ENCODE results near the gene PALLD.

The PALLD gene

GRCh38 chr4:168677879-168678278 lies 181.0 kb downstream of the PALLD start:
- no peak overlapping the region for H3K18ac ChIP-seq (ENCODE audit: low read length)
- no peak overlapping the region for H3K14ac ChIP-seq (ENCODE audit: low read length)
- H2AFZ ChIP-seq (ENCODE audit: low read length): no peak overlapping the region
- no peak overlapping the region for H2BK12ac ChIP-seq (ENCODE audit: low read length)
- no peaks in the 10 kb centered on the region for H3K9me3 ChIP-seq (replicated peaks in 1 of 2; ENCODE audit: control insufficient read depth in 2 of 2, insufficient read depth in 1 of 2, low read depth in 1 of 2, low read length in 2 of 2)
- H3K23ac ChIP-seq (ENCODE audit: low read depth, low read length, poor library complexity): no peak overlapping the region
- H3K79me1 ChIP-seq (ENCODE audit: low read depth, low read length): peaks cover 4% of the 10 kb centered on the region
- H3K4me1 ChIP-seq (ENCODE audit: control insufficient read depth in 2 of 2, insufficient read depth in 1 of 2, low read depth in 1 of 2, low read length in 2 of 2): peaks cover 0 to 4% of the 10 kb centered on the region in 2 donors
- no peak overlapping the region for H2BK15ac ChIP-seq (ENCODE audit: low read length)
- no CpG with 5 or more reads among the region's 11 CpGs for WGBS, 2 donors (ENCODE audit: extremely low coverage in 2 of 2, insufficient read length in 2 of 2, insufficient replicate concordance in 1 of 2)
- no peak overlapping the region for H3K9ac ChIP-seq (ENCODE audit: low read depth, low read length, poor library complexity)
- no peak overlapping the region for H3K27ac ChIP-seq (replicated peaks; ENCODE audit: low read length)
- peaks cover 3 to 44% of the 10 kb centered on the region in 2 donors for H3K36me3 ChIP-seq (replicated peaks in 1 of 2; ENCODE audit: control insufficient read depth in 2 of 2, insufficient read depth in 2 of 2, low read length in 2 of 2)
- no peak overlapping the region for H3K4ac ChIP-seq (ENCODE audit: low read length)
- no peaks in the 10 kb centered on the region for H3K27me3 ChIP-seq (ENCODE audit: control insufficient read depth in 3 of 3, insufficient read depth in 3 of 3, low read depth in 1 of 3, low read length in 3 of 3)
- no peak for DNase-seq (ENCODE audit: low spot score)
- no peak overlapping the region for H3K4me2 ChIP-seq (ENCODE audit: insufficient read depth, low read length, poor library complexity, severe bottlenecking)
- H2AK5ac ChIP-seq (ENCODE audit: low read depth, low read length): no peak overlapping the region
- H4K91ac ChIP-seq (ENCODE audit: low read depth, low read length, poor library complexity): no peak overlapping the region
- no peak overlapping the region for H2BK120ac ChIP-seq (ENCODE audit: low read depth, low read length)
- no peak overlapping the region for H2BK5ac ChIP-seq (ENCODE audit: low read length)
- no peak overlapping the region for H4K8ac ChIP-seq (ENCODE audit: low read depth, low read length)
- H3K4me3 ChIP-seq (ENCODE audit: low read length in 2 of 2): no peak overlapping the region

- no peak overlapping the region for H3K27ac ChIP-seq (replicated peaks; ENCODE audit: low read length)
These were observed 182.0 kb downstream of the PALLD start for GRCh38 chr4:168678751-168679366.

GRCh38 chr4:168679397-168679796 lies 182.5 kb downstream of the PALLD start:
- no peak overlapping the region for H2BK12ac ChIP-seq (ENCODE audit: low read length)
- no peak overlapping the region for H2AK5ac ChIP-seq (ENCODE audit: low read depth, low read length)
- no peak overlapping the region for H2BK120ac ChIP-seq (ENCODE audit: low read depth, low read length)
- WGBS, 2 donors (ENCODE audit: extremely low coverage in 2 of 2, insufficient read length in 2 of 2, insufficient replicate concordance in 1 of 2): 100% methylated on average over 1 of the region's 3 CpGs; no CpG with 5 or more reads in 1 of the 2 donors
- peaks cover 4% of the 10 kb centered on the region for H3K79me1 ChIP-seq (ENCODE audit: low read depth, low read length)
- no peak overlapping the region for H2BK5ac ChIP-seq (ENCODE audit: low read length)
- no peak overlapping the region for H3K4ac ChIP-seq (ENCODE audit: low read length)
- peaks cover 4 to 54% of the 10 kb centered on the region in 2 donors for H3K36me3 ChIP-seq (replicated peaks in 1 of 2; ENCODE audit: control insufficient read depth in 2 of 2, insufficient read depth in 2 of 2, low read length in 2 of 2)
- H3K9ac ChIP-seq (ENCODE audit: low read depth, low read length, poor library complexity): no peak overlapping the region
- no peak for DNase-seq (ENCODE audit: low spot score)
- no peak overlapping the region for H3K18ac ChIP-seq (ENCODE audit: low read length)
- H3K4me1 ChIP-seq (ENCODE audit: control insufficient read depth in 2 of 2, insufficient read depth in 1 of 2, low read depth in 1 of 2, low read length in 2 of 2): peaks cover 0 to under 1% of the 10 kb centered on the region in 2 donors
- H3K27ac ChIP-seq (replicated peaks; ENCODE audit: low read length): no peak overlapping the region
- H3K9me3 ChIP-seq (replicated peaks in 1 of 2; ENCODE audit: control insufficient read depth in 2 of 2, insufficient read depth in 1 of 2, low read depth in 1 of 2, low read length in 2 of 2): no peaks in the 10 kb centered on the region
- H3K27me3 ChIP-seq (ENCODE audit: control insufficient read depth in 3 of 3, insufficient read depth in 3 of 3, low read depth in 1 of 3, low read length in 3 of 3): no peaks in the 10 kb centered on the region
- no peak overlapping the region for H4K8ac ChIP-seq (ENCODE audit: low read depth, low read length)
- H3K23ac ChIP-seq (ENCODE audit: low read depth, low read length, poor library complexity): no peak overlapping the region
- no peak overlapping the region for H2BK15ac ChIP-seq (ENCODE audit: low read length)
- H3K4me3 ChIP-seq (ENCODE audit: low read length in 2 of 2): no peak overlapping the region
- no peak overlapping the region for H3K4me2 ChIP-seq (ENCODE audit: insufficient read depth, low read length, poor library complexity, severe bottlenecking)
- H2AFZ ChIP-seq (ENCODE audit: low read length): no peak overlapping the region
- H3K14ac ChIP-seq (ENCODE audit: low read length): no peak overlapping the region
- no peak overlapping the region for H4K91ac ChIP-seq (ENCODE audit: low read depth, low read length, poor library complexity)

More at GRCh38 chr4:168678751-168679366, 182.0 kb downstream of the PALLD start:
- Histone ChIP-seq H2BK5ac (ENCODE audit: low read length) (no peak overlapping the region), H3K4ac (ENCODE audit: low read length) (no peak overlapping the region), H2BK120ac (ENCODE audit: low read depth, low read length) (no peak overlapping the region), H2BK15ac (ENCODE audit: low read length) (no peak overlapping the region), H2BK12ac (ENCODE audit: low read length) (peak overlapping the region; percentile 43), H2AK5ac (ENCODE audit: low read depth, low read length) (no peak overlapping the region), H3K23ac (ENCODE audit: low read depth, low read length, poor library complexity) (peak overlapping the region; percentile 52), H4K91ac (ENCODE audit: low read depth, low read length, poor library complexity) (no peak overlapping the region), H3K4me3 (ENCODE audit: low read length in 2 of 2) (peak overlapping the region in 1 of 2 donors; percentile 21), H3K4me2 (ENCODE audit: insufficient read depth, low read length, poor library complexity, severe bottlenecking) (no peak overlapping the region), H3K18ac (ENCODE audit: low read length) (peak overlapping the region; percentile 8), H3K14ac (ENCODE audit: low read length) (peak overlapping the region; percentile 57), H3K79me1 (ENCODE audit: low read depth, low read length) (peaks cover 4% of the 10 kb centered on the region), H3K4me1 (ENCODE audit: control insufficient read depth in 2 of 2, insufficient read depth in 1 of 2, low read depth in 1 of 2, low read length in 2 of 2) (peaks cover 0 to 4% of the 10 kb centered on the region in 2 donors), H4K8ac (ENCODE audit: low read depth, low read length) (peak overlapping the region; percentile 96), H2AFZ (ENCODE audit: low read length) (no peak overlapping the region), H3K36me3 (replicated peaks in 1 of 2; ENCODE audit: control insufficient read depth in 2 of 2, insufficient read depth in 2 of 2, low read length in 2 of 2) (peaks cover 3 to 49% of the 10 kb centered on the region in 2 donors), H3K9me3 (replicated peaks in 1 of 2; ENCODE audit: control insufficient read depth in 2 of 2, insufficient read depth in 1 of 2, low read depth in 1 of 2, low read length in 2 of 2) (no peaks in the 10 kb centered on the region), H3K27me3 (ENCODE audit: control insufficient read depth in 3 of 3, insufficient read depth in 3 of 3, low read depth in 1 of 3, low read length in 3 of 3) (no peaks in the 10 kb centered on the region), H3K9ac (ENCODE audit: low read depth, low read length, poor library complexity) (peak overlapping the region; percentile 57)
- WGBS, 2 donors (ENCODE audit: extremely low coverage in 2 of 2, insufficient read length in 2 of 2, insufficient replicate concordance in 1 of 2): 100% methylated on average over 8 of the region's 8 CpGs; no CpG with 5 or more reads in 1 of the 2 donors
- no peak for DNase-seq (ENCODE audit: low spot score)

GRCh38 chr4:168679819-168680218 lies 183.0 kb downstream of the PALLD start:
- no peak overlapping the region for H2BK120ac ChIP-seq (ENCODE audit: low read depth, low read length)
- H2AFZ ChIP-seq (ENCODE audit: low read length): no peak overlapping the region
- no CpG with 5 or more reads among the region's 4 CpGs for WGBS, 2 donors (ENCODE audit: extremely low coverage in 2 of 2, insufficient read length in 2 of 2, insufficient replicate concordance in 1 of 2)
- H4K91ac ChIP-seq (ENCODE audit: low read depth, low read length, poor library complexity): no peak overlapping the region
- H2BK12ac ChIP-seq (ENCODE audit: low read length): no peak overlapping the region
- no peak overlapping the region for H2BK15ac ChIP-seq (ENCODE audit: low read length)
- no peak overlapping the region for H3K27ac ChIP-seq (replicated peaks; ENCODE audit: low read length)
- H3K23ac ChIP-seq (ENCODE audit: low read depth, low read length, poor library complexity): no peak overlapping the region
- H3K36me3 ChIP-seq (replicated peaks in 1 of 2; ENCODE audit: control insufficient read depth in 2 of 2, insufficient read depth in 2 of 2, low read length in 2 of 2): peaks cover 4 to 58% of the 10 kb centered on the region in 2 donors
- H3K4ac ChIP-seq (ENCODE audit: low read length): no peak overlapping the region
- H3K18ac ChIP-seq (ENCODE audit: low read length): no peak overlapping the region
- no peaks in the 10 kb centered on the region for H3K9me3 ChIP-seq (replicated peaks in 1 of 2; ENCODE audit: control insufficient read depth in 2 of 2, insufficient read depth in 1 of 2, low read depth in 1 of 2, low read length in 2 of 2)
- no peak overlapping the region for H3K9ac ChIP-seq (ENCODE audit: low read depth, low read length, poor library complexity)
- DNase-seq (ENCODE audit: low spot score): no peak
- no peak overlapping the region for H3K4me2 ChIP-seq (ENCODE audit: insufficient read depth, low read length, poor library complexity, severe bottlenecking)
- H3K14ac ChIP-seq (ENCODE audit: low read length): no peak overlapping the region
- no peaks in the 10 kb centered on the region for H3K27me3 ChIP-seq (ENCODE audit: control insufficient read depth in 3 of 3, insufficient read depth in 3 of 3, low read depth in 1 of 3, low read length in 3 of 3)
- H3K79me1 ChIP-seq (ENCODE audit: low read depth, low read length): peaks cover 4% of the 10 kb centered on the region
- no peak overlapping the region for H2AK5ac ChIP-seq (ENCODE audit: low read depth, low read length)
- H3K4me1 ChIP-seq (ENCODE audit: control insufficient read depth in 2 of 2, insufficient read depth in 1 of 2, low read depth in 1 of 2, low read length in 2 of 2): no peaks in the 10 kb centered on the region
- no peak overlapping the region for H2BK5ac ChIP-seq (ENCODE audit: low read length)
- H4K8ac ChIP-seq (ENCODE audit: low read depth, low read length): no peak overlapping the region
- no peak overlapping the region for H3K4me3 ChIP-seq (ENCODE audit: low read length in 2 of 2)

Data from neuronal stem cell (in vitro differentiated cells).